Measurements from ENCODE around the gene P3H3. TPM values are rescaled to one million over a fixed set of nuclear protein-coding genes. Genes with fewer than 3 reads are reported as not detected.
A peak's percentile ranks its signal among the peaks of the same experiment; 100 is the strongest.

P3H3 gene
- total RNA-seq, 1 experiment from 2014 or later = 25.6 TPM

DNA sequence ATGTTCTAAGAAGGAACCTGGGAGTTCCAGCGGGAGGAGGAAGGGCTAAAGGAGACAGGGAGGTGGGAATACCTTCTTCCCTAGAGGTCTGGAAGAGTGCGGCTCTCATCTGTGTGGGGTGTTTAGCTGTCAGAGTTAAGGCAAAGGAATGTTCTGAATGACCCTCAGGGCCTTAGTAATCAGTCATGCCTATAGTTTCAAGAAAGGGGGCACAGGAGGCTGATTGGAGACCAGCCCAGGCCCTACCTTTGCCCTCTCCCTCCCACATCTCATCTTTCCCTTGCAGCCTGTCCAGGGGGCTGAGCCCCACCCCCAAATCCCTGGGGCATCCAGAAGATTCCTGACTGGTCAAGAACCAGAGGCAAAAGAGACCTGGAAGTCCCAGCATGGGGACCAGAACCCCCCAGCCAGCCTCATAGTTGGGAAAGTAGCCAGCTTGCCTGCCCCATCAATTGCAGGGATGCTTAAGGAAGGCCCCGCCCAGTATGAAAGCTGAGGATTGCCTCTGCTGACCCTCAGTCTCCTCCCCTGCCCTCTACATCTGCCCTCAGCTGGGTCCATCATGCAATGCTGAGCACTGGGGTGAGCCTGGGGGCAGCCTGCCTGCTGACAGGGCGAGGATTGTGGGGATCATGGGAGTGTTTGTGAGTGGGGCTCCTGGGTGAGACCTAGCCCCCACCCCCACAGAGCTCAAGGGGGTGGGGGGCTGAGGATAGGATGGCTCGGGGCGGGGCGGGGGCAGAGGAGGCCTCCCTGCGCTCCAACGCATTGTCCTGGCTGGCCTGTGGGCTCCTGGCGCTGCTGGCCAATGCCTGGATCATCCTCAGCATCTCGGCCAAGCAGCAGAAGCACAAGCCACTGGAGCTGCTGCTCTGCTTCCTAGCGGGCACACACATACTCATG lies 4.8 kb upstream of the P3H3 start:
- H3K4me3 Mint-ChIP-seq (ENCODE audit: unreplicated experiment) = no peak overlapping the region
- Histone ChIP-seq H3K27me3 (replicated peaks; ENCODE audit: control insufficient read depth, insufficient read depth, low read length) (no peaks in the 10 kb centered on the region), H3K4me3 (ENCODE audit: low read depth, low read length) (no peak overlapping the region), H3K4me1 (peaks cover 15% of the 10 kb centered on the region), H3K36me3 (ENCODE audit: control insufficient read depth, insufficient read depth, low read length) (no peaks in the 10 kb centered on the region), H3K9me3 (no peaks in the 10 kb centered on the region)
- POLR2A ChIA-PET = interaction anchor here (0.5 to 1.4 kb wide), 3 partner anchors 28 to 70 kb away, joined by 3 read pairs; partner anchors contain the start of genes CDCA3 and MLF2
- H3K4me1 Mint-ChIP-seq (ENCODE audit: low read depth, unreplicated experiment) = peaks cover 14% of the 10 kb centered on the region
- no peak overlapping the region for H3K27ac Mint-ChIP-seq (ENCODE audit: unreplicated experiment)
- TF ChIP-seq, protein P1, sequence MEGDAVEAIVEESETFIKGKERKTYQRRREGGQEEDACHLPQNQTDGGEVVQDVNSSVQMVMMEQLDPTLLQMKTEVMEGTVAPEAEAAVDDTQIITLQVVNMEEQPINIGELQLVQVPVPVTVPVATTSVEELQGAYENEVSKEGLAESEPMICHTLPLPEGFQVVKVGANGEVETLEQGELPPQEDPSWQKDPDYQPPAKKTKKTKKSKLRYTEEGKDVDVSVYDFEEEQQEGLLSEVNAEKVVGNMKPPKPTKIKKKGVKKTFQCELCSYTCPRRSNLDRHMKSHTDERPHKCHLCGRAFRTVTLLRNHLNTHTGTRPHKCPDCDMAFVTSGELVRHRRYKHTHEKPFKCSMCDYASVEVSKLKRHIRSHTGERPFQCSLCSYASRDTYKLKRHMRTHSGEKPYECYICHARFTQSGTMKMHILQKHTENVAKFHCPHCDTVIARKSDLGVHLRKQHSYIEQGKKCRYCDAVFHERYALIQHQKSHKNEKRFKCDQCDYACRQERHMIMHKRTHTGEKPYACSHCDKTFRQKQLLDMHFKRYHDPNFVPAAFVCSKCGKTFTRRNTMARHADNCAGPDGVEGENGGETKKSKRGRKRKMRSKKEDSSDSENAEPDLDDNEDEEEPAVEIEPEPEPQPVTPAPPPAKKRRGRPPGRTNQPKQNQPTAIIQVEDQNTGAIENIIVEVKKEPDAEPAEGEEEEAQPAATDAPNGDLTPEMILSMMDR (IDR thresholded peaks at IDR 0.05; ENCODE audit: insufficient read depth in 1 of 2, low read depth in 1 of 2, low read length in 1 of 2, severe bottlenecking in 1 of 2, unreplicated experiment in 1 of 2) = no peak
- no peaks in the 10 kb centered on the region for H3K9me3 Mint-ChIP-seq (ENCODE audit: unreplicated experiment)
- no TSS peak for BruUV-seq (replicated peaks)
- peak in 1 of 2 experiments; percentile 40 for DNase-seq
- CTCF ChIA-PET = interaction anchor here (0.5 to 1.3 kb wide), 6 partner anchors 57 to 1344 kb away, joined by 3 to 4 read pairs (median 4); partner anchors contain the start of genes PTMS and ZNF384
- H3K27me3 Mint-ChIP-seq (ENCODE audit: insufficient read depth, unreplicated experiment) = peaks cover 26% of the 10 kb centered on the region
- intact Hi-C loops (cut with micrococcal nuclease; ENCODE audit: unreplicated experiment) = no loop called here
- H3K36me3 Mint-ChIP-seq (ENCODE audit: insufficient read depth, unreplicated experiment) = no peaks in the 10 kb centered on the region

DNA sequence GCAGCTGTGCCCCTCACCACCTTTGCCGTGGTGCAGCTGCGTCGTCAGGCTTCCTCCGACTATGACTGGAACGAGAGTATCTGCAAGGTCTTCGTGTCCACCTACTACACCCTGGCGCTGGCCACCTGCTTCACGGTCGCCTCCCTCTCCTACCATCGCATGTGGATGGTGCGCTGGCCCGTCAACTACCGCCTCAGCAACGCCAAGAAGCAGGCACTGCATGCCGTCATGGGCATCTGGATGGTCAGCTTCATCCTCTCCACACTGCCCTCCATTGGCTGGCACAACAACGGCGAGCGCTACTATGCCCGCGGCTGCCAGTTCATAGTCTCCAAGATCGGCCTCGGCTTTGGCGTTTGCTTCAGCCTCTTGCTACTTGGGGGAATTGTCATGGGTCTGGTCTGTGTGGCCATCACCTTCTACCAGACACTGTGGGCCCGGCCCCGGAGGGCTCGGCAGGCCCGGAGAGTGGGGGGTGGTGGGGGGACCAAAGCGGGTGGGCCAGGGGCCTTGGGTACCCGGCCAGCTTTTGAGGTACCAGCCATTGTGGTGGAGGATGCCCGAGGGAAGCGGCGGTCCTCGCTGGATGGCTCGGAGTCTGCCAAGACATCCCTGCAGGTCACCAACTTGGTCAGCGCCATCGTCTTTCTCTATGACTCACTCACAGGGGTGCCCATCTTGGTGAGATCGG lies 4.0 kb upstream of the P3H3 start:
- Histone ChIP-seq H3K4me3 (ENCODE audit: low read depth, low read length) (no peak overlapping the region), H3K9me3 (no peaks in the 10 kb centered on the region), H3K27me3 (replicated peaks; ENCODE audit: control insufficient read depth, insufficient read depth, low read length) (no peaks in the 10 kb centered on the region; the same call in 1 of the 2 replicates), H3K4me1 (peaks cover 15% of the 10 kb centered on the region), H3K36me3 (ENCODE audit: control insufficient read depth, insufficient read depth, low read length) (no peaks in the 10 kb centered on the region)
- POLR2A ChIA-PET = interaction anchor here (0.6 to 1.4 kb wide), 3 partner anchors 71 to 92 kb away, joined by 3 to 5 read pairs (median 3); partner anchors contain the start of gene MLF2
- no peak overlapping the region for H3K4me3 Mint-ChIP-seq (ENCODE audit: unreplicated experiment)
- DNase-seq = peak in 1 of 2 experiments; percentile 36
- BruUV-seq (replicated peaks) = no TSS peak
- TF ChIP-seq, protein P1 (IDR thresholded peaks at IDR 0.05; ENCODE audit: insufficient read depth in 1 of 2, low read depth in 1 of 2, low read length in 1 of 2, severe bottlenecking in 1 of 2, unreplicated experiment in 1 of 2) = no peak
- peaks cover 26% of the 10 kb centered on the region for H3K27me3 Mint-ChIP-seq (ENCODE audit: insufficient read depth, unreplicated experiment)
- H3K4me1 Mint-ChIP-seq (ENCODE audit: low read depth, unreplicated experiment) = peaks cover 14% of the 10 kb centered on the region
- intact Hi-C loops (cut with micrococcal nuclease; ENCODE audit: unreplicated experiment) = no loop called here
- CTCF ChIA-PET = interaction anchor here (0.6 to 2.2 kb wide), 5 partner anchors 24 to 201 kb away, joined by 3 to 16 read pairs (median 4); partner anchors contain the start of genes MLF2 and PTMS
- peaks cover 2% of the 10 kb centered on the region for H3K36me3 Mint-ChIP-seq (ENCODE audit: insufficient read depth, unreplicated experiment)
- no peak overlapping the region for H3K27ac Mint-ChIP-seq (ENCODE audit: unreplicated experiment)
- no peaks in the 10 kb centered on the region for H3K9me3 Mint-ChIP-seq (ENCODE audit: unreplicated experiment)

DNA sequence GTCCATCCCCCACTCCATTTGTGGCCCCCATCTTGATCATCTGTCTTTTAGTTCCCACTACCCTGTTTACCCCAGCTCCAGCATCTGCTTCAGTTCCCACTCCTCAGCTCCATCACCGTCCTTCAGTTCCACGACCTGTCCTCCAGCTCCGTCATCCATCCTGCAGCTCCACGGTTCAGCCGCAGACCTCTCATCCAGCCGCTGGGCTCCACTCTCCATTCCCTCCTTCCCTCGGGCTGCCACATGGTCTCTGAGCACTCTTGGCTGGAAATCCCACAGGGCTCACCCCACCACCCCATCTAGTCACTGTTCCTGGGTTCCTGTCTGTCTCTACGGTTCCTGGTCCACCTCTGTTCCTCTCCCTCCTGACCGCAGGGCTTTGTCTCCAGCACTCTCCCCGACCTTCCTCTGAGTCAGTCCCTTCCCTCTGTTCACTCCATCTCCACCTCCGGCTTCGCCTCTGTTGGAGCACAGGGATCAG lies 3.3 kb upstream of the P3H3 start:
- no TSS peak for BruUV-seq (replicated peaks)
- Mint-ChIP-seq H3K4me3 (ENCODE audit: unreplicated experiment) (no peak overlapping the region), H3K4me1 (ENCODE audit: low read depth, unreplicated experiment) (peaks cover 14% of the 10 kb centered on the region), H3K27me3 (ENCODE audit: insufficient read depth, unreplicated experiment) (peaks cover 26% of the 10 kb centered on the region), H3K27ac (ENCODE audit: unreplicated experiment) (no peak overlapping the region), H3K9me3 (ENCODE audit: unreplicated experiment) (no peaks in the 10 kb centered on the region), H3K36me3 (ENCODE audit: insufficient read depth, unreplicated experiment) (peaks cover 7% of the 10 kb centered on the region)
- no peak overlapping the region for H3K4me3 ChIP-seq (ENCODE audit: low read depth, low read length)
- H3K27me3 ChIP-seq (replicated peaks; ENCODE audit: control insufficient read depth, insufficient read depth, low read length) = no peaks in the 10 kb centered on the region; the same call in 1 of the 2 replicates
- TF ChIP-seq, protein P1 (IDR thresholded peaks at IDR 0.05; ENCODE audit: insufficient read depth in 1 of 2, low read depth in 1 of 2, low read length in 1 of 2, severe bottlenecking in 1 of 2, unreplicated experiment in 1 of 2) = no peak
- no peaks in the 10 kb centered on the region for H3K36me3 ChIP-seq (ENCODE audit: control insufficient read depth, insufficient read depth, low read length)
- peaks cover 22% of the 10 kb centered on the region for H3K4me1 ChIP-seq
- intact Hi-C loops (cut with micrococcal nuclease; ENCODE audit: unreplicated experiment) = loop anchor here (1.0 to 5.0 kb wide), 5 partner anchors 46 to 253 kb away; partner anchors contain the start of gene MLF2
- ChIA-PET POLR2A (interaction anchor here (0.6 to 1.4 kb wide), 2 partner anchors 72 to 92 kb away, joined by 3 to 5 read pairs; partner anchors contain the start of gene MLF2), CTCF (interaction anchor here (0.5 to 2.2 kb wide), 4 partner anchors 23 to 72 kb away, joined by 3 to 16 read pairs (median 6); partner anchors contain the start of gene MLF2)
- peak in 1 of 2 experiments; percentile 40 for DNase-seq
- no peaks in the 10 kb centered on the region for H3K9me3 ChIP-seq
